Right renal cortex interstitium (tissue), 3 donors: Measurements from ENCODE around the gene GRP. TPM values are rescaled to one million over a fixed set of nuclear protein-coding genes. Genes with fewer than 3 reads are reported as not detected.

Source experiments
- DNase-seq, 3 donors: peaks; one replicate each; pipeline ENCODE4 v3.0.0-alpha.2; 2013; ENCODE audit warnings: low read depth in 3 of 3, low spot score in 2 of 3
- polyA plus RNA-seq, 3 donors: library from polyadenylated mRNA; unstranded; fragments of 120-200 nt; gene quantifications; one replicate each; pipeline ENCODE4 v1.2.1, GENCODE V29; 2013; ENCODE audit not compliant: insufficient read length in 3 of 3

GRP gene
- polyA plus RNA-seq, result 1 to 10 TPM in 2 of 3 donors, not detected in 1; 1.5 to 1.6 TPM

DNA sequence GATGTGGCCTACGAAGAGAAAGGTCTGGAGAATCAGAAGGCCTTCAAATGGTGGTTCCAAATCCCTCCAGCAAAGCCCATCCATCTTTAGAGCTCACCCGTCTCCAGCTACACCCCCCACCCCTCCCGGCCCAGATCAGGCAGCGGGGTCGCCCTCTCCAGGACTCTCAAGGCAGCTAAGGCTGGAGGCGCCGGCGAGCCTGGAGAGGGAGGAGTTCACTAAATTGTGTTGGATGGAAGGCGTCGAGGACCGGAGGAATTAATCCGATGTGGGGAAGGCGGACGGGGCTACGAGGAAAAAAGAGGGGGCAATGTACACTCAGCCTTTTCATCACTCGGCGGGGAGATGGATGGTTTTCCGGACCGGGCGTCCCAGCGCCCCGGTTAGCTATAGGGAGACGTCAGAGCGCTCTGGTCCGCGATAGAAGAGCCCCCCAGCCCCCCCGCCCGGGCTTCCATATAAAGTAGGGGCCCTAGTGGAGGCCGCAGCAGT is at the start of gene GRP:
Gene GRP (plus strand): TSS at position 487 of the 492 bp plus-strand sequence. CDS start 108 bp downstream, outside the sequence.
- DNase-seq, result no peak

DNA sequence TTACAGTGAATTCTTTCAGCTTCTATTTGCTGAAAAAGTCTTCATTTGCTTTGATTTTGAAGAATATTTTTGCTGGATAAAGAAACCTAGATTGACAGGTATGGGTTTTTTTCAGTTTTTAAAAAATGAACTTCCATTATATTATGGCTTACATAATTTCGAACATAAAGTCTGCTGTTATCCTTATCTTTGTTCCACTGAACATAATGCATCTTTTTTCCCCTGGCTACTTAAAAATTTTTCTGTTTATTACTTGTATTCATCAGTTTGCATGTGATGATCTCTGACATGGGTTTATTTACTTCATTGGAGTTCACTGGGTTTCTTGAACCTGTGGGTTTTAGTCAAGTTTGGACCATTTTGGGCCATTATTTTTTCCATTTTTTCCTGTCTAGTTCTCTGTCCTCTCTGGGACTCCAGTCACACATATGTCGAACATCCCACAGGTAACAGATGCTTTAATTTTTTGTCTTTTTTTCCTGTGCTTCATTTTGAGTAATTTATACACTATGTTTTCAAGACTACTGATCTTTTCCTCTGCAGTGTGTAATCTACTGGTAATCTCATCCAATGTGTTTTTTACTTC is 47.2 kb upstream of the GRP start:
- DNase-seq, result no peak

DNA sequence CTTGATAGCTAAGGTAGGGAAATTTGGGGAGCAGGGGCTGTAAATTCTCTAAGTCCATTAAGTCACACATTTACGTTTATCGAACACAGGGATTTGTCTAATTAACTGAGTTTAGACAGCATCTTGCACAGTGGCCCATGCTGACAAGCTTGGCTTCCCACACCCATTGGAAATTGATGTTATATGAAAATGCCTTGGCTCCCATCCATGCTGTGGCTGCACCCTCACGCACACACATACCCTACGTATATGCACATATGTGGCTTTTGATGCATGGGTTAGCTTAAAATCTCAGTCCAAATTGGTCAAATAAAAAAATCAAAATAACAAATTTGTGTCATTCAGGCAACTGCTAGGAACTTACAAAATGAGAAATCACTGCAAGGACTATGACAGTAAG is 42.5 kb upstream of the GRP start:
- no peak for DNase-seq

DNA sequence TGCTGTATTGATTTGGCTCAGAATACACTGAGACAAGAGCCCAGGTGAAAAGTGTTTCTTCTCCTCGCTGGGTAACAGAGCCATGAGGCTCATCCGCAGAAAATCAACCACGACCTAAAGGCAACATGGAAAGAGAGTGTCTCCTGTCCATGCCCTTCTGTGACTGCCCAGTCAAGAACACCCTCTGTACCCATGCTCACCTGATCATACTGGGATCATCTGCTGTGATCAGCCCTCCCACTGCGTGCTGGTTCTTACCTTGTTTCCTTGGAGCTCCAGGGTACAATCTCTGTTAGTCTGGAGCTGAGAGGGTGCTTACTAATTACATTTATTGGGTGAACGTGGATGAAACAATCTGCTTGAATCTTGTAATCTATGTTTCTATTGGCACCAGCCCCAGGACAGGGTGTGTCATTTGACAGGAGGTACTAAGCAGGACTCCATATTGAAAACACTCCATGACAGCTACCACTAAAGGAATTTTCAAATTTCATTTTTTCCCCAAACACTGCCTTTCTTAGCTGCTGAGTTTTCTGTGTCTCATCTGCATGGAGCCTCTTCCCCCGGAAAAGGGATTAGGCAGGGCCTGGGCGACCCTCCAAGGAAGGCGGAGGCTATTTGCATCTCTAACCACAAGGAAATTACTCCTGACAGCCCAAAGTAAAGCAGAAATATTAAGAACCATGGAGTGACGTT is 39.7 kb upstream of the GRP start:
- DNase-seq, result no peak

DNA sequence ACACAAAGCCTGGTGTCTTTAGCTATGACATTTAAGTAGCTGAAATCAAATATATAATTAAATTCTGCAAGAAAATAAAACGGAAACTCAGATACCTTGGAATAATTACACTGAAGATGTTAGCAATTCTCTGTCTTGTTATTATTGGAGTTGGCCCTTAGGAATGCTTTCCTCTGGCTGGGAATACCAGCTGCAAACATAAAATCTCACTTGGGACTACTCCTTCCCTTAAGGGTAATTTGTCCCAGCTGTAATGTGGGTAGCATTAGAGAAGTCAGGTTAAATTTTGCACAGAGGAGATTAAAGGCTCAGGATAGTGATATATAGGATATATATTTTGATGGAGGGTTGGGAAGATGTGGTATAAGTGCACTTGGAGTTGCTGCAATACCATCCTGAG is 37.3 kb upstream of the GRP start:
- DNase-seq, result no peak

DNA sequence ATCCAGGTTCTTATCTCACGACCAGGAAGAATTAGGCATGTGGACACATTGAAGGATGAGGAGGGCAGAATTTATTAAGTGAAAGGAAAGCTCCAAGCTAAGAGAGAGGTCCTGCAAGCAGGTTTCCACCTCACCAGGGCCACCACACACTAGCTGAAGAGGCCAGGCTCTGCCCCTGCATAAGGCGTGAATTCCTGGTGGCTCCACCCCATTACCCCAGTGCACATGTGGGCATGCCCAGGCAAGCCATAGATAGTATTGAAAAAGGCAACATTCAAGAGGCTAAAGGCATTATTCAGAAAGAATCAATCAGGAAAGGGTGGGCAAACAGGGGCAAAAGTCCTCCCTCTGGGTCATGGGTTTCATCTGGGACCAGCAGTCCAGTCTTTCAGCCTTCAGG is 30.9 kb upstream of the GRP start:
- DNase-seq, result no peak

DNA sequence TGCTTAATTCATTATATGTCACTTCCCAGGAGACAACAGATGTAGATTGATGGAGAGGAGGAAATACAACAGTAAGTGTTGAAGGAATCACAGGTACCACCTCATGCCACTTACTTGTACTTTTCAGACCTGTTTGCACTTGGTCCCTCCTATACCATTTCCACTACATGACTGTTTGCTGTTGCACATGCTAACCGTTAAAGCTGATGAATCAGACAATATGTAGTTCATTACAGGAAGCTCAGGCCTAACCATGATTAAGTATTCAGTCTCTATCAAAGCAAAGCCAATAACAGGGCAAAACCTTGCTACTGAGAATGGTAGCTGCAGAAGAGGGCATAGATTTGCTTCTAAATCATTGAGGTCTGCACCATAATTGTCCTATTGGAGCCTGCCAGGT is 30.2 kb upstream of the GRP start:
- DNase-seq, result no peak

DNA sequence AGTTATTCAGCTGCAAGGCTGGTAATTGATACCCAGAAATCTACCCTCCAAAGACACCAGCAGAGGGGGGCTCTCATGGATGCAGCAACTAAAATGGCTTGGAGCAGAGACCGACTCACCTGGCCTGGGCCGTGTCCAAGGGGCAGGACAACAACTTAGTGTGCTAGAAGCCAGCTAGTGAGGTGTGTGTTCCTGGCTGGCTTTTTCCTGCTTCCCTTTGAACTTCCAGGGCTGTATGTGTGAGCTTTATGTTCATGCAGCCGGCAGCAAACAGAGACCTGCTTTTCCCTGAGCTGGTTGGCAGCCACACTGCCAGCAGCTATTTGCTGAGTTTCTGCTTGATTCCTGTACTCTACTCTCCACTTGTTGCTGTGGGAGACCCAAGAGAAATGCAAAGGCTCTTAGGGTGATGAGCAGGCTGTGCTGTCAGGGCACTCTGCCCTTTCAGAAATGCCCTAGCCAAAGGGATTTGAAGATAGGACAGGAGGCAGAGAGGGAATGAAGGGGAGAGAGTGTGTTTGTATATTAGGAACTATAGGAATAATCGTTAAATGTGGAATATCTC is 23.7 kb upstream of the GRP start:
- DNase-seq, result no peak

DNA sequence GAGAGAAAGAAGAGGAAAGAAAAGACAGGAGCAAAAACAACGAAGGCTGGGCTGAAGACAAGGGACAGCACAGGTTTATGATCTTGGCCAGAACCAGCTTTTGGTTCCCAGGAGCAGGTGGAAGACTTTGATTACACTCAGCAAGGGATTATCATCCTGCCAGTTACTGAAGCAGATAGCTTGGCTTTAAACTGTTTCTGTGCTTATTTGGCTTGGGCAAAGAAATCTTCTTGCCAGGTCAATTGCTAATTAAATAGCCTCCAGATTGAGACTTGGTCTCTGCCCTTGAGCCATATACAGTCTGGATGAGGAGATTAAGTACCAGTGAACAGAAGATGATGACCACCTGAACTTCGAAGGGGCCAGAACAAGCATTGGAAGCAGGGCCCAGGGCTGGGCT is 22.3 kb upstream of the GRP start:
- DNase-seq, result no peak

DNA sequence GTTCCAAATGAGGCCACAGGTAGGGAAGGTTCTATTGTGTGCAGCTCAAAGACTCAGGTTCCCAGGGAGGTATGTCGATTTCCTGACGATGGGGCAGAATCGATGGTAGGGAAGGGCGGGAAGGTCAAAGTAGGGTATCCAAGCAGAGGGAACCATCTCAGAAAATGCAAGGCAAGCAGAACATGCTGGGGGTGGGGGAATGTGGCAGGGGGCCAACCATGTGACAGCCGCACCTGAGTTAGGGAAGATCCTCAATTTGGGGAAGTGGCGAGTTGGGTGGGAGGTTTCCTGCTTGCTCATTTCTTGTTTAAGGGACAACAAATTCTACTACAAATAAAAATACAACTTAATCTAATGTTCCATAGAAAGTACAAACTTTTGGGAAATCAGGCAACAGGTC is 21.7 kb upstream of the GRP start:
- DNase-seq, result no peak

DNA sequence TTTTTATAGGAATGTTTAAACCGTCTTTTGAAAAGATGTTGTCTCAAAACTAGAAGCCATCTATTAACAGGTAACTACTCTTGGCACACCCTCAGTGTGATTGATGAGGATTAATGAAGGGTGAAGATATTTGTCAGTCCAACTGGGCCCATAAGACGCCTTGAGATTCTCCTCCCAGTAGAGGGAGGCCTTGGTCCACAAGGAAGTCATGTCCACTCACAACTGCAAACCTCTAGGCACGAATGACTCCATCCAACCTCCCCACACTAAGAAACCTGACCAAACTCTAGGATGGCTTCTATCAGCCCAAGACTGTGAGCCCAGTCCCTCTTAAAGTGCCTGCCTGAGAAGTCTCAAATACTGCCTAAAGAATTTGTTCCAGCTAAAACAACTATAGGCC is 19.2 kb upstream of the GRP start:
- DNase-seq, result no peak

DNA sequence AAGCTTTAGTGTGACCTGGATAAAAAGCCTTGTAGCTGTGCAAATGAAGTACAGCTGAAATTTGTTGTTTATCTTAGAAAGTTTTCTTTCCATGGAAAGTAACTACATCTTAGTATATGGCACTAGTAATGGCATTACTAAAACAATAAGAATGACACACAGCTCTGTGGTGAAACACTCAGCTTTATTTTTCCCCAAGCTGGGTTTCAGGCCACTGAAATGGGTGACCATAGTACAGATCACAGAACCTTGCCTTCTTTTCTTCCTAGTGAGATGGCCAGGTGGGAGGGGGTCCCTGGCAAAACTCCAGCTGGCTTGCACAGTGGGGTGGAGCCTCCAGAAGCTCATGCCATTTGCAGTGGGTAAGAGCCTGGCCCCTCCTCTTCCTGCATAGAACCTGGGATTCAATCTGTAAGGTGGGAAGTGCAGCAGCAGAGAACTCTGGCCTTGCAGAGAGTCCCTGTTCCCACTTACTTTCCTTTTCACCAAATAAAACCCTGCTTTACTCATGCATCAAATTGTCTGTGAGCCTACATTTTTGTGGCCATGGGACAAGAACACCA is 17.6 kb upstream of the GRP start:
- DNase-seq, result no peak

DNA sequence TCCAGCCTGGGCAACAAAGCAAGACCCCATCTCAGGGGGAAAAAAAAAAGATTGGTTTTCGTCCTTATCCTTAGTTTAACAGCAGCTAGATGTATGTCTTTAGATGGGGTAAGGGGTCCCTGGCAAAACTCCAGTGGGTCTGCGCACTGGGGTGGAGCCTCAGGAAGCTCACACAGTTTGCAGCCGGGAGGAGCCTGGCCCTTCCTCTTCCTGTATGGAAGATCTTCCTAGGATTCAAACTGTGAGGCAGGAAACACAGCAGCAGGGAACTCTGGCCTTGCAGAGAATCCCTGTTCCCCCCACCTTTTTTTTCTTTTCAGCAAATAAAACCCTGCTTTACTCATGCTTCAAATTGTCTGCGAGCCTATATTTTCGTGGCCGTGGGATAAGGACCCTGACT is 12.5 kb upstream of the GRP start:
- DNase-seq, result no peak

DNA sequence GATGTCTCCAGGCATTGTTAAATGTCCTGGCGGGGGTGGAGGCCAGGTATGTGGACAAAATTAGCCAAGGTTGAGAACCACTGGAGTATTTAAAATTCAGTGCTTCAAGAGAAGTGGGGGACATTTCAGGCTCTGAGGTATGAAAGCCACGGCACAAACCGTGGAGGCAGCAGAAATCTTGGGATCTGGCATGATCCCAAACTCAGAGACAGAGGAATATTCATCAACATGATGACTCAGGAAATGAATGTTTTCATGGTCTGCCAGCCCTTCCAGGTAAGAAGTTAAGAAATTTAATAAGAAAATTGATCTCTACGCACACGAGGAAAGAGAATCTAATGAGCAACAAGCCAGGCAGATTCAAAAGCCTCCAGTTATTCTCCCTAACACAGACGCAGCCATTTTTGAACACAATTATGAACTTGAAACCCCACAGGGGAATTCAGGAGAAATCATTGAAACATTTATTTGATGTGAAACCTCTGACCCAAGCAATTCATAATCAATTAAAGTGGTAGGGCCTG is 11.3 kb upstream of the GRP start:
- no peak for DNase-seq

DNA sequence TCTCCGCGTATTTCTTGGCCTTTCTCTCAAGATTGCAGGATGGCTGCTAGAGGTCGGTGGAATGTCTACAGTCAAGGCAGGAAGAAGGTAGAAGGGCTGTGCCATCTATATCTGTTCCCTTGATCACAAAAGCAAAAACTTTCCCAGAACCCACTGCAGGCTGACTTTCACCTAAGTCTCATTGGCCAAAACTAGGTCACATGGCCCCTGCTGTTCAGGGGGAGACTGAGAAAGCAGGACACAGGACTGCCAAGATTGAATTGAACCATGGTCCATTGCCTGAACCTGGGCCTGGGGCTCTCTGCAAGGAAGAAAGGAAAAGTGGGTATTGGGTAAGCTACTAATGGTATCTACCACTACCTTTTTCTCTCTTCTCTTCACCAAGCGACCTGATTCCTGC is 9.7 kb upstream of the GRP start:
- DNase-seq, result no peak

DNA sequence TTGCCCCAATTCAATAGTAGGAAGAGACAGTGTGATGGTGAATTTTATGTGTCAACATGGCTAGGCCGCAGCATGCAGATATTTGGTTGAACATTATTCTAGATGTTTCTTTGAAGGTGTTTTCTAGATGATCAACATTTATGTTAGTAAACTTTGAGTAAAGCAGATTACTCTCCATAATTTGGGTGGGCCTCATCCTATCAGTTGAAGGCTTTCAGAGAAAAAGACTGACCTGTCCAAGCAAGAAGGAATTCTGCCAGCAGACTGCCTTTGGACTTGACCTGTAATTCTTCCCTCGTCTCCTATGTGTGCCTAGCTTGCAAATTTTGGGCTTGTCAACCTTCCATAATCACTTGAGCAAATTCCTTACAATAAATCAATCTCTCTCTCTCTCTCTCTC is 8.3 kb upstream of the GRP start:
- DNase-seq, result no peak

DNA sequence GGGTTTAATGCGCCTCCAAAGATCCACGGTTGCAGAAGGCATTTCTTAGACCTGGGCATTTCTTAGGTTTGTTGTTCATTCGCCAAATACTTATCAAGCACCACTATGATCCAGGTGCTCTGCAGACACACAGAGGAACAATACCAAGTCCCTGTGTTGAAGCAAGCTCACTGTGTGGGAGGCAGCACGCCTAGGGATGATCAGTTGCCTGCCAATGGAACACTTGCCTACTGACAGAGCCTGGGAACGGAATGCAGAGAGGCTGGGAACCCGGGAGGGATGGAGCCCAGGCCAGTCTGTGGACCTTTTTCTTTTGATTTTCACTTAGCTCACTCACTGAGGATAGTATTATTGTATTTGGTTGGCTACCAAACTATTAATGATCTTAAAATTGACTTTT is 1.9 kb upstream of the GRP start:
- DNase-seq, result no peak

DNA sequence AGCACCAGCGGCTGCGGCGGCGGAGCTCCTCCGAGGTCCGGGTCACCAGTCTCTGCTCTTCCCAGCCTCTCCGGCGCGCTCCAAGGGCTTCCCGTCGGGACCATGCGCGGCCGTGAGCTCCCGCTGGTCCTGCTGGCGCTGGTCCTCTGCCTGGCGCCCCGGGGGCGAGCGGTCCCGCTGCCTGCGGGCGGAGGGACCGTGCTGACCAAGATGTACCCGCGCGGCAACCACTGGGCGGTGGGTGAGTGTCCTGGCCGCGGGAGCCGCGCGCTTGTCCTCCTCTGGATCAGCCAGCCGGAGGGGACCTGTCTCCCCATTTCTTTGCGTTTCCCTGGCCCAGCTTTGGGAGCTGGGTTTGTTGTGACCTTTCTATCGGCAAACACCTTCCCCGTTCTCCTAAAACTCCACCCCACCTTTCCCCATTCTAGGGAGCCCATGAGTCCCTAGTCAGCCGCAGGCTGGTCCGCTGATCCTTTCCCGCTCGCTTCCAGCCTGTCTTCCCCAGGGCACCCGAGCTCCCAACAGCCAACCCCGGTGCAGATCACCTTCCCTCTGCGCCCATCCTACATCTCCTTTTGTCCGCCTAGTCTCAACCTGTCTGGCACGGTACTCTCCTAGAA is 316 bp downstream of the GRP start:
- DNase-seq, result no peak

DNA sequence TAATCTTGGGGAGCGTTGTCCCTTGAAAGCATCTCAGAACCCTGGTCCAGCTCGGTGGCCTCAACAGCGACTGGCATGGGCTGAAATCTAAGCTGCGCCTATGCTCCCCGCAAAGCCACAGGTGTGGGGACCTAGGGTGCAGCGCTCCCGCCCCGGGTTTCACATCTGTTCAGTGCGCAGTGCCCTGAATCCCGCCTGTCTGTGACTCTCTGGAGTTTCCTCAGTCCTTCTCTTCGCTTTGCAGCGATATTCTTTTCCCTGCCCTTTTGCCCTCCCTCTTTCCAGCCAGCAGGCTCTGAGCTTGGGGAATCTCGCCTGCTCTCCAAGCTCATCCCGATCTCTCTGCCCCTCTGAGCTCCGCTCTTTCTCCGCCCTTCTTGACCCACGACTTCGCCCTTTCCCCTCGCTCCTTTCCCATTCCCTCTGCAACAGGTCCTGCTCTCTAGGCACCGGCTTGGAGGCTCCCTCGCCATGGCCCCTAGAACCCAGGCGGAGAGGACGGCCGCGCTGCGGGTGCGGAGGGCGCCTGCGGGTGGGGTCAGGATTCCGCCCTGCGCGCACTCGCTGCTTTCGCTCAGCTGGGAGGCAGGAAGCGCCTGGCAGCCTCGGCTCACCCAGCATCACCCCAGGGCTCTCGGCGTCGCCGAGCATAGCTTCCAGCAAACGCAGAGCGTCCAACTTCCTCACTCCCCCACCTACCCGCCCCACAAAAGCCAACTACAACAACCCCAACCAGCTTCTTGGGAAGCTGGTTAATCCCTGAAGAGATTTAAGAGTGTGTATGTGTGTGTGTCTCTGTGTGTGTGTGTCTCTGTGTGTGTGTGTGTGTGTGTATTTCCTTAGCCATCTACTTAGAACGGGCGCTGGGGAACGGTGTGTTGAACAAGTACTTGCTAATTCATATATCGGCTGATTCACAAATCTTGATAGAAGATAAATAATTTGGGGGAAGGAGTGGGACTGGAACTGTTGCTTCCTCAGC is 1.1 kb downstream of the GRP start:
- no peak for DNase-seq

DNA sequence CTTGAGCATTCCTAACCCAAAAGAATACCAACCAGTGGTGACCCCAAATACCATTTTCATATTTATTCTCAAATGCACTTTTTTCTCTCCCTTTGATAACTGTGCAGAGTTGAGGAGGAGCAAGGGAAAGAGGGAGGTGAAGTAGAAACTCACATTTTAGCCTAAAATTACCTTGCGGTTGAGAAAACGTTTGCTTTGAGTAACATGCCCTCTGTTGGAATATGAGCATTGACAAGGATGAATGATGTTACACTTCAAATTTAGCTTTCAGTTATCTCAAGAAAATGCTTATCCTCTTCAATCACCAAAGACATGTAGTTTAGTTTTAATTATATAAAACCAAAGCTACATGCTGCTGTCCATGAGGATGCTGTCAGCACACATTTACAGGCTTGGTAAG is 2.4 kb downstream of the GRP start:
- no peak for DNase-seq
